HG02870 (cell line): ENCODE data around the gene HDHD5.
"Not testable (repeated sequence)": the region's sequence is repeated elsewhere in the genome, so short reads cannot be mapped to it uniquely, and the experiment has no call there.

ENCODE experiments used
- ATAC-seq: cut with Tn5 transposase; IDR thresholded peaks from one replicate; pipeline ENCODE4 v1.9.1; 2021; ENCODE audit warnings: mild to moderate bottlenecking, moderate library complexity; ENCODE audit not compliant: unreplicated experiment

The HDHD5 gene

GRCh38 chr22:17157714-17158113, 1.4 kb downstream of the HDHD5 start:
- ATAC-seq = no peak

- no peak for ATAC-seq
These were observed 3.1 kb downstream of the HDHD5 start for GRCh38 chr22:17155941-17156340.

DNA sequence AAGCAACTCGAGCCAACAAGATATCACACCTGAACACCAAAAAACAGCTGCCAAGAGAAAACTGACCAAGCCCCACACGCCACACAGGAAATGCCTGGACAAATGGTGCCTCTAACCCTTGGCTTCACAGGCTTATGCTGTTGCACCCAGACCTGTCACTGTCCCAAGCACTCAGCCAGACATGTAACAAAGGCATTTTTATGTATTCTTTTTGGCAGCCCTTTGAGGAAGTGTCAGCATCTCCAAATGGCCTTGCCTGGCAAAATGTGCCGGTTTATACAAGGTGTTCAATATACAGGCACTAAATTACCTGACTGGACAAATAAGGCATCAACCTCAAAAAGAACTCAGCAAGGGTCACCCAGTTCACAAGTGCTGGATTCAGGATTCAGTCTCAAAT, 6.1 kb downstream of the HDHD5 start:
- no peak for ATAC-seq

DNA sequence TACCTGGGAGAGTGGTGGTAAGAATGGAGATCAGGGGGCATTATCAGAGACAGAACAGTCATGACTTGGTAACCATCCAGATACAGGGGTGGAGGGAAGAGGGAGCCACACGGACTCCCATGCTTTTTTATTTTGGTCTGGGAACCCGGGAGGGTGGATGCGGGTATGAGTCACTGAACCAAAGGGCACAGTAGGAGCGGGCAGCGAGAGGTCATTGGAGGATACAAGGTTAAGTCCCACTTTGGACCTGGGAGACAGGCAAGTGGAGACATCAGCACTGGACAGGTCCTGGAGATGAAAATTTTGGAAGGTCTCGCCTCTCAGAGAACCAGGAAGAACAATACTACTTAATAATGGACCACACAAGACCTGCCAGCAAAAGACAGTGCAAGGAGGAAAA, 6.7 kb downstream of the HDHD5 start:
- no peak for ATAC-seq

DNA sequence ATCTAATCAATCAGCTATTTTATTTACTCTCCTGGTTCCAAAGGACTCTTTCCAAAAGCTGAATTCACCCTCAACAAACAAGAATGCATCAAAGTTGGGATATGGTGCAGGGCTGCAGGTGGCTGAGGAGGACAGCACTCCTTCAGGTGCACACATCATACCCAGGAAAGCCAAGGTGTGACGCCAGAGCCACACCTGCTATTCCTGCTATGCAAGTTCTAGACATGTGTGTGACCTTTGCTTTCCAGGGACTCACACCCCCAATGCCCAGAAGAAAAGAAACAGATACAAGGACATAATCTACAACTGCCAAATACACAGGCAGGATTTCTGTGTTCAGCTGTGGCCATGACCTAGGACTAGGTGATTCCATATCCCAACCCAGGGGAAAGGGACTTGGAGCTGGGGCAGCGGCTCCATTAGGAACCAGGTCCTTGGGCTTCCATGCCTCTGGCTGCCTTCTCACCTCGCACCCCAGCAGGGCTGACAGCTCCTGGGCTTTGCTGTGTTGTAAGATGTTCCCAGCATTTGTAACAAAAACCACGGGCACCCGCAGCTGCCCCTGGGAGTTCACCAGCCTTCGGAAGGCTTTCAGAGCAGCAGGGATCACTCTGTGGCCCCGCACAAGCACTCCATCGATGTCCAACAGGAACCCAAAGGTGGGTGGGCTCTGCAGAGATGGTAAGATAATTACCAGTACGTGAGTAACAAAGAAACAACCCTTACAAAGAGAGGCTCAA, 9.8 kb downstream of the HDHD5 start:
- ATAC-seq = no peak

DNA sequence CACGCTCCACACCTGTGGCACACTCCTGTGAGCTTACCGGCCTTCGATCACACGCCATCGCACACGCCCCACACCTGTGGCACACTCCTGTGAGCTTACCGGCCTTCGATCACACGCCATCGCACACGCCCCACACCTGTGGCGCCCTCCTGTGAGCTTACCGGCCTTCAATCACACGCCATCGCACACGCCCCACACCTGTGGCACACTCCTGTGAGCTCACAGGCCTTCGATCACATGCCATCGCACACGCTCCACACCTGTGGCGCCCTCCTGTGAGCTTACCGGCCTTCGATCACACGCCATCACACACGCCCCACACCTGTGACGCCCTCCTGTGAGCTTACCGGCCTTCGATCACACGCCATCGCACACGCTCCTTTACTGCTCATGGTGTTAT, 11.6 kb downstream of the HDHD5 start:
- ATAC-seq = not testable (repeated sequence)

GRCh38 chr22:17145021-17145680, 13.9 kb downstream of the HDHD5 start:
- no peak for ATAC-seq

DNA sequence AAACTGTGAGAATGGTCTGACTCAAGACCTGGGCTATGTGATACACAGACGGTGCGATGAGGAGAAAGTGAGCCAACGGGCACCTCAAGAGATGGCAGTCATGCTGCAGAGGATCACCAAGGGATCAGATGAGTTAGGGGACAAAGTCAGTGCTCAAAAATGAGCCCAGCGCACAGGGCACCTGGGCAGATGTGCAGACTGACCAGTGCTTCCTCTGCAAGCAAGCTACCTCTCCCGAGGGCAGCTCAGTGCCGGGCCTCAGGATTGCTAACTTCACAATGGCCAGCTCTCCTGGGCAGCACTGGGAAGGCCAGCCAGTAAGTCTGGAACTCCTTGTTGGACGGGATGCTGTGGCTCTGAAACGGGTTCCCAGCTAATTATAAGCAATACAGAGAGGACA, 15.3 kb downstream of the HDHD5 start:
- no peak for ATAC-seq

DNA sequence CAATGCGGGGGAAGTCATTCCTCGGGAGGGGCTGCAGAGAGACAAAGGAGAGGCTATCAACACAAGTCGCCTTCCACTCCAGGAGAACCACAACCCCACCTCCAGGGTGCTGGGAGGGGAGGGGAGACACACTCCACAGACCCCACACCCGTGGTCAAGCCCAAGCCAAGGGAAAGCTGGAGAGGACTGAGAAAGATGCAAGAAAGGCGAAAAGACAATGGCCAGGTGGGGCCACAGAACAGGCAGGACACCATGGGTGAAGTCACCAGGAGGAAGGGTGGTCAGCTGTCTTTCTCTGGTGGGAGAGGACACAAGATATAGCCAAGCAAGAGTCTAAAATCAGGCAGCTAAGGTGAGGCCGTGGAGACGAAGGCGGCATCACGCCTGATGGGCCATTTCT, 16.0 kb downstream of the HDHD5 start:
- no peak for ATAC-seq

- ATAC-seq = no peak
These were observed 18.0 kb downstream of the HDHD5 start for GRCh38 chr22:17140826-17141766.

GRCh38 chr22:17140022-17140421, 19.1 kb downstream of the HDHD5 start:
- ATAC-seq = no peak

DNA sequence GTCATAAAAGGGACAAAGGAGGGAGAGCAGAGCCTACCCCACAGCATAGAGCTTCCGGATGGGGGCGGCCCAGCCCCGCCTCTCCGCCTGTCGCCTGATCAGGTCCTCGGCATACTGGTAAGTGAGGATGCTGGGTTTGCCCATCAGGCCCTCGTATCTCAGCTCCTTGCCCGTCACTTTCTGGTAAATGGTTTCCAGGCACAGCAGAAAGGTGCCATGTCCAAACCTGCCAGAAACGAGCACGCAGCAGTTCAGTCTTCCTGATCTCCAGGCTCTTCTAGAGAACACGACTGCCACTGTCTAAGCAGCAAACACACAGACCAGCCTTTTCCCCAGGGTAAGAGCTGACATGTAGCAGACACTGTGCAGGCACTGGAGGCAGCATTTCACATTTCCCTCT, 20.6 kb downstream of the HDHD5 start:
- no peak for ATAC-seq

DNA sequence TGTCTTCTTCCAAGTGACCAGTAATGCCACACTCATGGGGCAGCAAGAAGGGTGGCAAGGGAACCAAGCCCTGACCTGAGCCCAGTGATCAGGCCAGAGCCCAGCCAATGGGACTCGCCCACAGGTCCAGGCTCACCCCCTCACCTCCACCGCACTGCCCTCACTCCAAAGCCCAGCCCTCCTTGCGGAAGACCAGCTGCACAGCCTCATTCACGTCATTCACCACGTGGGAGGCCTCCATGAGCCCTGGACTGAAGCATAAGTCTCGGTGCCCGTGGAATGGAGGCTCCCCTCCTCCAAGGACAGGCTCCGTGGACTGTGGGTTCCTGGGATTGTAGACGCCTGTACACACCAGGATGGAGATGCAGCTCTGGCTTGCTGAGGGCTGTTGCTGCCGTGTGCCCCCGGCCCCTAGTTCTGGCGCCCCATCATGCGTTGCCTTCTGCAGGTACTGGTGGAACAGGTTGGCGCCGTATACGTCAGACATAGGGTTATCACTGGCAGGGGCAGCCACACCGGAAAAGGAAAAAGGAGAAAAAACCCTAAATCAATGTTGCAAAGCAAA, 21.1 kb downstream of the HDHD5 start:
- ATAC-seq = no peak

GRCh38 chr22:17137170-17137569, 21.9 kb downstream of the HDHD5 start:
- ATAC-seq = no peak

GRCh38 chr22:17135153-17135760, 23.8 kb downstream of the HDHD5 start:
- ATAC-seq = no peak

DNA sequence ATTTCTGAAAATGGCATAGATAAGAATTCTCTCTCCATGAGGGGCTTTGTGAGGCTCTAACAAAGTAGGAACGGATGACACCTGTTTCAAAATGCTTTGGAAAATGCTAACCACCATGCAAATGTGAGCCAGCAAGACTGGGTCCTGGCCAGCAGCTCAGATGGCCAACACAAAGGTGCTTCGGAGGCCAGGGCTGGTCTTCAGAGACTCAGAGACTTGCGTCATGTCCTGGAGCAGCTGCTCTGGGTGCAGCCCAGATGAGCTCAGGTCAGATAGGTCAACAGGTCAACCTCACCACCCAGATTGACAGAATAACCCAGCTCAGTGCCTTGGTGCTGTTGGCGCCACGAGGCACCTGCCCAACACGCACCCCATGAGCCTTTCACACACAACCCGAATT, 25.9 kb downstream of the HDHD5 start:
- no peak for ATAC-seq

GRCh38 chr22:17132112-17132511, 27.0 kb downstream of the HDHD5 start:
- ATAC-seq = no peak

DNA sequence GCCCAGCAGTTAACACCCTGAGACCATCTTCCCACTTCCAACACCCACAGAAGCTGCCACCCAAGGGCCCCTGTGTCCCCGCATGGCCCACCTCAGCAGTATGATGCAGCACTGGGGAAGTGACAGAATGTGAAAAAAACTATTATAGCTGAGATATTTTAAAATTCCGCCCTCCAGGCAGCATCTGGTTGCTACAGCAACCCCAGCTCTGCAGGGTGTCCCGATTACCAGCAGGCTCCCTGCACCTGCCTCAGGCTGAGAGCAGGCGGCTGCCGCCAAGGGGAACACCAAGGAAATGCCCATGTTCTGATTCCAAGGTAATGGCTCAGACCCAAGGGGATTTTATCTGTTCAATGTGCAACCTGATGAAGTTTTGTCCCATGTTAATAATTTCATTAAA, 27.4 kb downstream of the HDHD5 start:
- ATAC-seq = no peak

- ATAC-seq = no peak
These were observed 28.9 kb downstream of the HDHD5 start for GRCh38 chr22:17130199-17130598.

GRCh38 chr22:17121233-17122195, 37.6 kb downstream of the HDHD5 start, which contains the start of gene TMEM121B:
Gene TMEM121B (minus strand): TSS chr22:17121360. CDS start chr22:17121127, 233 bp downstream.
- no peak for ATAC-seq
